Colonic mucosa (tissue), 4 donors: ENCODE measurements around the gene CLTB. TPM values are rescaled to one million over a fixed set of nuclear protein-coding genes. Genes with fewer than 3 reads are reported as not detected.

Source experiments
- DNase-seq: peaks from one replicate; pipeline ENCODE4 v3.0.0-alpha.2; 2020
- H3K27ac ChIP-seq: fragments of 200-600 bp; one replicate; pipeline ENCODE4 v1.8.0; 2021
- H3K27me3 ChIP-seq: fragments of 200-600 bp; one replicate; pipeline ENCODE4 v1.8.0; 2021
- H3K36me3 ChIP-seq: fragments of 200-600 bp; one replicate; pipeline ENCODE4 v1.8.0; 2021
- H3K4me1 ChIP-seq: fragments of 200-600 bp; one replicate; pipeline ENCODE4 v1.8.0; 2021; ENCODE audit warnings: mild to moderate bottlenecking
- H3K4me3 ChIP-seq: fragments of 200-600 bp; one replicate; pipeline ENCODE4 v1.8.0; 2021
- H3K9ac ChIP-seq, 2 donors: one replicate each; pipeline ENCODE4 v1.7.0; 2013; ENCODE audit warnings: control low read depth in 2 of 2, low read depth in 2 of 2, low read length in 2 of 2
- H3K9me3 ChIP-seq: fragments of 200-600 bp; one replicate; pipeline ENCODE4 v1.8.0; 2021
- intact Hi-C: fragments of 100-400 bp; cut with DNase I; formaldehyde crosslinking; loops from one replicate; pipeline ENCODE4 v1.14.1; 2022
- total RNA-seq, 2 donors: library from RNA; stranded (reverse); fragmentation: NEBNext Ultra II Directional in 1 of 2; extraction: Animal tissue kit (Norgen Biotek cat#: 25700) in 1 of 2; gene quantifications; one replicate each; pipeline ENCODE4 v1.2.1, GENCODE V29; 2021
- TF ChIP-seq, protein P1 (sequence below): fragments of 200-600 bp; IDR thresholded peaks from one replicate; pipeline ENCODE4 v1.8.0; 2022; ENCODE audit warnings: antibody characterized with exemption, mild to moderate bottlenecking
- donor health status: healthy.
- donor health status: DM: no; HTN: no; CAD: no.
- donor health status: DM: no; HTN: no; CAD: no.

The CLTB gene
- total RNA-seq, 2 donors from 2014 or later, result 181 to 263 TPM

DNA sequence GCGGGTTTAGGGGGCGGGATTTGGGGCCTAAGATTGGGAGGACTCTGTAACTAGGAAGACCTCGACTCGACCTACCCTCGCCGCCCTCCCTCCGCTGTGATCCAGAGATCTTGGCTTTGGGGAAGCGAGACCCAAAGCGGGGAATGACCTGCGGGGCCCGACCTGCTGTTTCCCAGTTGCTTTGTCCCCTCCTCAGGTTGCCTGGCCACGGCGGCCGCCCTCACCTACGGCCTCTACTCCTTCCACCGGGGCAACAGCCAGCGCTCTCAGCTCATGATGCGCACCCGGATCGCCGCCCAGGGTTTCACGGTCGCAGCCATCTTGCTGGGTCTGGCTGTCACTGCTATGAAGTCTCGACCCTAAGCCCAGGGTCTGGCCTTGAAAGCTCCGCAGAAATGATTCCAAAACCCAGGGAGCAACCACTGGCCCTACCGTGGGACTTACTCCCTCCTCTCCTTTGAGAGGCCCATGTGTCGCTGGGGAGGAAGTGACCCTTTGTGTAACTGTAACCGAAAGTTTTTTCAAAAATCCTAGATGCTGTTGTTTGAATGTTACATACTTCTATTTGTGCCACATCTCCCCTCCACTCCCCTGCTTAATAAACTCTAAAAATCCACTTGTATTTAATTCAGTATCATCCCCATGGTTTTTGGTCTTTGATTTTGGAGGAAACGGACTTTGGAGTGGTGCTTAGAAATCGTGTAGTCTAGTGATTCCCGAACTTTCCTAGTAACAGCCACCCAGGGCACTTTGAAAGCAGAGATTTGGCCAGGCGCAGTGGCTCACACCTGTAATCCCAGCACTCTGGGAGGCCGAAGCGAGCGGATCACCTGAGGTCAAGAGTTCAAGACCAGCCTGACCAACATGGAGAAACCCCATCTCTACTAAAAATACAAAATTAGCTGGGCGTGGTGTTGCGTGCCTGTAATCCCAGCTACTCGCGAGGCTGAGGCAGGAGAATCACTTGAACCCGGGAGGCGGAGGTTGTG lies 26.9 kb downstream of the CLTB start:
- intact Hi-C loops, result no loop called here
- peak overlapping the region; percentile 92 for H3K4me3 ChIP-seq
- no peaks in the 10 kb centered on the region for H3K36me3 ChIP-seq
- TF ChIP-seq, protein P1, sequence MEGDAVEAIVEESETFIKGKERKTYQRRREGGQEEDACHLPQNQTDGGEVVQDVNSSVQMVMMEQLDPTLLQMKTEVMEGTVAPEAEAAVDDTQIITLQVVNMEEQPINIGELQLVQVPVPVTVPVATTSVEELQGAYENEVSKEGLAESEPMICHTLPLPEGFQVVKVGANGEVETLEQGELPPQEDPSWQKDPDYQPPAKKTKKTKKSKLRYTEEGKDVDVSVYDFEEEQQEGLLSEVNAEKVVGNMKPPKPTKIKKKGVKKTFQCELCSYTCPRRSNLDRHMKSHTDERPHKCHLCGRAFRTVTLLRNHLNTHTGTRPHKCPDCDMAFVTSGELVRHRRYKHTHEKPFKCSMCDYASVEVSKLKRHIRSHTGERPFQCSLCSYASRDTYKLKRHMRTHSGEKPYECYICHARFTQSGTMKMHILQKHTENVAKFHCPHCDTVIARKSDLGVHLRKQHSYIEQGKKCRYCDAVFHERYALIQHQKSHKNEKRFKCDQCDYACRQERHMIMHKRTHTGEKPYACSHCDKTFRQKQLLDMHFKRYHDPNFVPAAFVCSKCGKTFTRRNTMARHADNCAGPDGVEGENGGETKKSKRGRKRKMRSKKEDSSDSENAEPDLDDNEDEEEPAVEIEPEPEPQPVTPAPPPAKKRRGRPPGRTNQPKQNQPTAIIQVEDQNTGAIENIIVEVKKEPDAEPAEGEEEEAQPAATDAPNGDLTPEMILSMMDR, result no peak
- H3K9ac ChIP-seq, result peak overlapping the region; percentile 75 to 97
- no peak for DNase-seq
- peaks cover 5% of the 10 kb centered on the region for H3K4me1 ChIP-seq
- no peaks in the 10 kb centered on the region for H3K27me3 ChIP-seq
- H3K27ac ChIP-seq, result peak overlapping the region; percentile 91
- H3K9me3 ChIP-seq, result no peaks in the 10 kb centered on the region

DNA sequence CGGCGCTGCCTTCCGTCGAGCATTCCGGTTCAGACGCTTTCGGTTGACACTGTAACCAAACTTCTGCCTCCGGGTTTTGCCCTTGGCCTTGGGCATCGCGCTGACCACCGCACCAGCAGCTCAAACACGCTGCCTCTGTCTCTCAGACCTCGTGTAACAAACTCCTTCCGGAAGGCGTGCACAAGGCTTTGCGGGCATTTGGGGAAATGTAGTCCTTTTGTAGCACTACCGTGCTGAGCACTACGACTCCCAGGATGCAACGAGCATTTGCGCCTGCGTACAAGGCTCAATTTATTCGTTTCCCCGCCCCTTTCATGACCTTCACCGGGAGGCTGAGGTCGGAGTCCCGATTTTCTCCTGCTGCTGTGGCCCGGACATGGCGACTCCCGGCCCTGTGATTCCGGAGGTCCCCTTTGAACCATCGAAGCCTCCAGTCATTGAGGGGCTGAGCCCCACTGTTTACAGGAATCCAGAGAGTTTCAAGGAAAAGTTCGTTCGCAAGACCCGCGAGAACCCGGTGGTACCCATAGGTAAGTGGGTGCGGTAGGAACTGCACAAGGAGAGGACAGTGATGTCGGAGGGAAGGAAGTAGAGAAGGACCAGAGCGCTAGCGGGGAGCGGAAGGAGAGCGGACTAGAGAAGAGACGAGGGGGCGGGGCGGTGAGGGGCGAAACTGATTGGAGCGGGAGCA lies 27.8 kb downstream of the CLTB start, which contains the start of the genes HIGD2A and NOP16:
Gene HIGD2A (plus strand): TSS at position 308 of the 691 bp plus-strand sequence. CDS start 69 bp downstream, at position 377.
Gene NOP16 (minus strand): TSS at position 155 of the 691 bp plus-strand sequence. CDS start 59 bp downstream, at position 96.
- peaks cover 5% of the 10 kb centered on the region for H3K4me1 ChIP-seq
- DNase-seq, result peak; percentile 100
- no peaks in the 10 kb centered on the region for H3K36me3 ChIP-seq
- TF ChIP-seq, protein P1, result no peak
- intact Hi-C loops, result no loop called here
- H3K4me3 ChIP-seq, result peak within 1 kb of the TSS; percentile 92
- peak within 1 kb of the TSS; percentile 91 for H3K27ac ChIP-seq
- H3K9me3 ChIP-seq, result no peaks in the 10 kb centered on the region
- H3K9ac ChIP-seq, result peak within 1 kb of the TSS; percentile 75 to 97
- no peaks in the 10 kb centered on the region for H3K27me3 ChIP-seq

DNA sequence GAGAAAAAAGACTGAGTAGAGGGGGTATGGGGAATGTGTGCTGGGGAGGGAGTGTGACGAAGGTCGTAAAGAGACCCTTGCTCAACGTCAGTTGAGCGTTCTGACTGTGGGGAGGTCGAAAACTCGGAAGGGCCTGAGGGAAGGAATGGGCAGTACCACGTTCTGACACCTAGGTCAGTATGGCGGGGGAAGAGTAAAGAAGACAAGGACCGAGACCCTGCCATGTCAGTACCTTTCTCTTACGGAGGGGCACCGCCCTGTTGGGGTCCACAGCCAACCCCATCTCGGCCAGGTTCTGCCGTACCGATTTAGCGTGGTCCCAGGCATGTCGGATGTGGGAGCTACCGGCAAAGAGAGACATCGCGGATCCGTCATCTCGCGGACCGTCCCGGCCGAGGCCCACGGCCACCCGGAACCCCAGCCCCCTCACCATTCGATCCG lies 28.3 kb downstream of the CLTB start:
- H3K36me3 ChIP-seq, result no peaks in the 10 kb centered on the region
- H3K4me1 ChIP-seq, result peaks cover 5% of the 10 kb centered on the region
- H3K27me3 ChIP-seq, result no peaks in the 10 kb centered on the region
- H3K9me3 ChIP-seq, result no peaks in the 10 kb centered on the region
- DNase-seq, result no peak
- TF ChIP-seq, protein P1, result no peak
- intact Hi-C loops, result no loop called here
- H3K9ac ChIP-seq, result peak overlapping the region; percentile 72 to 97
- H3K27ac ChIP-seq, result peak overlapping the region; percentile 91
- H3K4me3 ChIP-seq, result peak overlapping the region; percentile 92

DNA sequence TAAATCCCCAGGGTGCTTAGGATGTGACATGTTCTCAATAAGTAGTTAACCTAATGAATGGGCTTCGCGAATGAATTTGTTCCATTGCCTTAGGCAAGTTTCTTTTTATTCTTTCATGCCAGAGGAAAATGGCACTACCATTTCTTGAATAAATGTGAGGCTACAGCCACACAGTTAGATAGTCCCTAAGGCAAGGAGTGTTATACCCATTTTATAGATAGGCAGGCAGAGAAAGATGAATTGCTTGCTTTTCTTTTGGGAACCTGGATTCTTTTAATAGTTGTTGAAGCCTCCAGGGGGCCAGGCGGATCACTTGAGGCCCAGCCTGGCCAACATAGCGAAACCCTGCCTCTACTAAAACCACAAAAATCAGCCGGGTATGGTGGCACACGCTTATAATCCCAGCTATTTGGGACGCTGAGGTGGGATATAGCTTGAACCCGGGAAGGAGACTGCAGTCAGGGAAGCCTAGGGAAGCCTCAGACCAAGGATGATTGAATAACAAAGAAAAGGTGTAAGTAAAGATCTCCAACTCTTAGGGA lies 28.9 kb downstream of the CLTB start:
- Histone ChIP-seq H3K36me3 (no peaks in the 10 kb centered on the region), H3K27ac (no peak overlapping the region), H3K27me3 (no peaks in the 10 kb centered on the region), H3K4me3 (peak overlapping the region; percentile 92), H3K9ac (peak overlapping the region in 1 of 2 donors; percentile 97), H3K9me3 (no peaks in the 10 kb centered on the region), H3K4me1 (peaks cover 5% of the 10 kb centered on the region)
- intact Hi-C loops, result no loop called here
- TF ChIP-seq, protein P1, result no peak
- no peak for DNase-seq

DNA sequence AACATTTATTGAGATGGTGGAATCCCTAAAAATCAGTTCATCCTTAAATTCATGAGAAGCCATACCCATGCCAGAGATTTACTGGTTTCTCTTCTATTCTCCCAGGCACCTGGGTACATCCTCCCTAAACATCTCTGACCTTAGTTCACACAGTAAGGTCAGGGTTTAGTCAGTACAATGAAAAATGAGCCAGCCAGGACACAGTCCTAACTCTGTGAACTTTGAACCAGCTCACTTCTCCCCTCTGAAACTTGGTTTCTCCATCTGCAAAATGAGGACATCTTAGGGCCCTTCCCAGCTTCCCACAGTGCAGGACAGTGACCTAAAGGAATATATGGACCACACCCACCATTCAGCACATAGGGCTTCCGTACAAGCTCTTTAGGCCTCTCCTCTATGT lies 29.8 kb downstream of the CLTB start:
- no peaks in the 10 kb centered on the region for H3K9me3 ChIP-seq
- no peaks in the 10 kb centered on the region for H3K36me3 ChIP-seq
- intact Hi-C loops, result no loop called here
- H3K9ac ChIP-seq, result no peak overlapping the region
- TF ChIP-seq, protein P1, result no peak
- no peak overlapping the region for H3K27ac ChIP-seq
- DNase-seq, result no peak
- H3K27me3 ChIP-seq, result no peaks in the 10 kb centered on the region
- H3K4me1 ChIP-seq, result peaks cover 5% of the 10 kb centered on the region
- H3K4me3 ChIP-seq, result no peak overlapping the region
